Neural progenitor cell (in vitro differentiated cells): Measurements from ENCODE around the gene CDRT15. TPM values are rescaled to one million over a fixed set of nuclear protein-coding genes. Genes with fewer than 3 reads are reported as not detected.

ENCODE experiments used
- DNase-seq: peaks from one replicate; pipeline ENCODE4 v3.0.0-alpha.2; 2016; ENCODE audit warnings: low spot score
- H2AFZ ChIP-seq: fragments of 200-600 bp; sonication (generic); replicated peaks from 2 replicates; pipeline ENCODE4 v1.6.1; 2016; ENCODE audit warnings: antibody characterized with exemption
- H3F3A ChIP-seq: fragments of 200-600 bp; sonication (generic); 2 replicates; pipeline ENCODE4 v1.6.1; 2016; ENCODE audit warnings: antibody characterized with exemption, low read depth
- H3K27ac ChIP-seq: fragments of 200-600 bp; sonication (generic); 2 replicates; pipeline ENCODE4 v1.5.1; 2016; ENCODE audit warnings: mild to moderate bottlenecking
- H3K27me3 ChIP-seq: fragments of 200-600 bp; sonication (generic); 2 replicates; pipeline ENCODE4 v1.6.1; 2016; ENCODE audit warnings: mild to moderate bottlenecking, moderate library complexity
- H3K36me3 ChIP-seq: fragments of 200-600 bp; sonication (generic); 2 replicates; pipeline ENCODE4 v1.5.1; 2016
- H3K4me1 ChIP-seq: fragments of 200-600 bp; sonication (generic); 2 replicates; pipeline ENCODE4 v1.6.1; 2016; ENCODE audit warnings: mixed run types
- H3K4me2 ChIP-seq: fragments of 200-600 bp; sonication (generic); 2 replicates; pipeline ENCODE4 v1.6.1; 2016
- H3K4me3 ChIP-seq: fragments of 200-600 bp; sonication (generic); 2 replicates; pipeline ENCODE4 v1.5.1; 2016
- H3K79me2 ChIP-seq: fragments of 200-600 bp; sonication (generic); 2 replicates; pipeline ENCODE4 v1.6.1; 2016; ENCODE audit warnings: low read depth
- H3K9ac ChIP-seq: fragments of 200-600 bp; sonication (generic); 2 replicates; pipeline ENCODE4 v1.6.1; 2016
- H3K9me3 ChIP-seq: fragments of 200-600 bp; sonication (generic); 2 replicates; pipeline ENCODE4 v1.5.1; 2016; ENCODE audit warnings: low read depth
- H4K20me1 ChIP-seq: fragments of 200-600 bp; sonication (generic); 2 replicates; pipeline ENCODE4 v1.6.1; 2016; ENCODE audit warnings: low read depth
- H3K27ac Mint-ChIP-seq: 3 replicates; pipeline ENCODE4 v1.8.0; 2021; ENCODE audit warnings: mixed read lengths
- H3K27me3 Mint-ChIP-seq: 2 replicates; pipeline ENCODE4 v1.8.0; 2022; ENCODE audit warnings: low read depth, mild to moderate bottlenecking, inconsistent platforms, moderate library complexity, mixed read lengths; ENCODE audit not compliant: insufficient read depth
- H3K36me3 Mint-ChIP-seq: 3 replicates; pipeline ENCODE4 v1.8.0; 2021; ENCODE audit warnings: mixed read lengths
- H3K4me1 Mint-ChIP-seq: 3 replicates; pipeline ENCODE4 v1.8.0; 2021; ENCODE audit warnings: mixed read lengths
- H3K4me3 Mint-ChIP-seq: 3 replicates; pipeline ENCODE4 v1.8.0; 2021; ENCODE audit warnings: mild to moderate bottlenecking, moderate library complexity, mixed read lengths
- H3K9me3 Mint-ChIP-seq: 3 replicates; pipeline ENCODE4 v1.8.0; 2020; ENCODE audit warnings: mixed read lengths
- CTCF ChIP-seq: fragments of 200-600 bp; sonication (generic); IDR thresholded peaks from 2 replicates; pipeline ENCODE4 v1.5.1; 2017; ENCODE audit warnings: antibody characterized with exemption, mild to moderate bottlenecking
- EZH2 ChIP-seq: fragments of 200-600 bp; sonication (generic); IDR thresholded peaks from 2 replicates; pipeline ENCODE4 v1.6.1; 2017; ENCODE audit warnings: antibody characterized with exemption, mild to moderate bottlenecking, moderate library complexity
- EZH2phosphoT487 ChIP-seq: fragments of 200-600 bp; sonication (generic); IDR thresholded peaks from 2 replicates; pipeline ENCODE4 v1.6.1; 2017; ENCODE audit warnings: antibody characterized with exemption
- total RNA-seq: library from RNA; depleted of rRNA; stranded (reverse); fragments of >200 nt; gene quantifications from 2 replicates; pipeline ENCODE4 v1.2.3, GENCODE V29; 2015; ENCODE audit warnings: low replicate concordance

Gene CDRT15
- total RNA-seq, 1 donor from 2014 or later = not detected

- Mint-ChIP-seq H3K9me3 (no peaks in the 10 kb centered on the region), H3K27me3 (no peaks in the 10 kb centered on the region)
These were observed 14.1 kb downstream of the CDRT15 start for GRCh38 chr17:14222611-14223010.

GRCh38 chr17:14214271-14214670 is 22.4 kb downstream of the CDRT15 start:
- no peak overlapping the region for H3K4me3 ChIP-seq
- no peaks in the 10 kb centered on the region for H4K20me1 ChIP-seq
- no peak overlapping the region for H3K9ac ChIP-seq
- no peak overlapping the region for H3K4me2 ChIP-seq
- no peaks in the 10 kb centered on the region for H3K9me3 ChIP-seq
- no peak overlapping the region for H2AFZ ChIP-seq
- Mint-ChIP-seq H3K4me3 (no peak overlapping the region), H3K9me3 (peaks cover 17% of the 10 kb centered on the region), H3K36me3 (peaks cover 30% of the 10 kb centered on the region), H3K27me3 (peaks cover 7% of the 10 kb centered on the region), H3K4me1 (no peaks in the 10 kb centered on the region), H3K27ac (no peak overlapping the region)
- no peaks in the 10 kb centered on the region for H3K27me3 ChIP-seq
- H3K27ac ChIP-seq = no peak overlapping the region
- no peaks in the 10 kb centered on the region for H3K36me3 ChIP-seq
- no peaks in the 10 kb centered on the region for H3F3A ChIP-seq
- TF ChIP-seq EZH2 = no peak
- no peak for TF ChIP-seq EZH2phosphoT487
- TF ChIP-seq CTCF = no peak
- no peaks in the 10 kb centered on the region for H3K4me1 ChIP-seq
- DNase-seq = no peak
- no peaks in the 10 kb centered on the region for H3K79me2 ChIP-seq

More at GRCh38 chr17:14222611-14223010, 14.1 kb downstream of the CDRT15 start:
- DNase-seq = no peak
- TF ChIP-seq CTCF (no peak), EZH2phosphoT487 (no peak), EZH2 (no peak)
- Histone ChIP-seq H3K9me3 (no peaks in the 10 kb centered on the region), H3K36me3 (no peaks in the 10 kb centered on the region), H3K9ac (no peak overlapping the region), H3K27ac (no peak overlapping the region), H2AFZ (no peak overlapping the region), H3K4me3 (no peak overlapping the region), H3K4me1 (no peaks in the 10 kb centered on the region), H3K79me2 (no peaks in the 10 kb centered on the region), H3F3A (no peaks in the 10 kb centered on the region), H3K4me2 (no peak overlapping the region), H4K20me1 (no peaks in the 10 kb centered on the region), H3K27me3 (no peaks in the 10 kb centered on the region)
- Mint-ChIP-seq H3K4me1 (no peaks in the 10 kb centered on the region), H3K36me3 (no peaks in the 10 kb centered on the region), H3K27ac (no peak overlapping the region), H3K4me3 (no peak overlapping the region)

GRCh38 chr17:14212401-14212800 is 24.3 kb downstream of the CDRT15 start:
- Mint-ChIP-seq H3K27me3 (peaks cover 7% of the 10 kb centered on the region), H3K4me1 (no peaks in the 10 kb centered on the region), H3K27ac (no peak overlapping the region), H3K9me3 (peaks cover 17% of the 10 kb centered on the region), H3K4me3 (no peak overlapping the region), H3K36me3 (peaks cover 36% of the 10 kb centered on the region)
- H3K4me3 ChIP-seq = no peak overlapping the region
- H3K27ac ChIP-seq = no peak overlapping the region
- TF ChIP-seq CTCF (no peak), EZH2 (no peak), EZH2phosphoT487 (no peak)
- H3K4me2 ChIP-seq = no peak overlapping the region
- H3K9ac ChIP-seq = no peak overlapping the region
- H3F3A ChIP-seq = no peaks in the 10 kb centered on the region
- H3K9me3 ChIP-seq = no peaks in the 10 kb centered on the region
- H4K20me1 ChIP-seq = no peaks in the 10 kb centered on the region
- no peaks in the 10 kb centered on the region for H3K4me1 ChIP-seq
- no peak for DNase-seq
- H3K27me3 ChIP-seq = no peaks in the 10 kb centered on the region
- H2AFZ ChIP-seq = no peak overlapping the region
- no peaks in the 10 kb centered on the region for H3K36me3 ChIP-seq
- no peaks in the 10 kb centered on the region for H3K79me2 ChIP-seq
